GM12864 (cell line): ENCODE results near the gene LUZP2.

ENCODE experiments used
- DNase-seq: peaks from one replicate; pipeline ENCODE4 v3.0.0-alpha.2; 2011; ENCODE audit warnings: low read depth
- H3K4me3 ChIP-seq: 2 replicates; pipeline ENCODE4 v1.5.1; 2011; ENCODE audit warnings: mild to moderate bottlenecking, low read depth, low read length, control low read depth
- CTCF ChIP-seq: IDR thresholded peaks from 2 replicates; pipeline ENCODE4 v1.5.1; 2011; ENCODE audit warnings: low read depth, mild to moderate bottlenecking, moderate library complexity, low read length, control low read depth, inconsistent platforms; ENCODE audit errors: missing control alignments

The LUZP2 gene

GRCh38 chr11:24559315-24559714 lies 62.5 kb downstream of the LUZP2 start:
- H3K4me3 ChIP-seq: no peak overlapping the region
- no peak for DNase-seq
- TF ChIP-seq CTCF: no peak

DNA sequence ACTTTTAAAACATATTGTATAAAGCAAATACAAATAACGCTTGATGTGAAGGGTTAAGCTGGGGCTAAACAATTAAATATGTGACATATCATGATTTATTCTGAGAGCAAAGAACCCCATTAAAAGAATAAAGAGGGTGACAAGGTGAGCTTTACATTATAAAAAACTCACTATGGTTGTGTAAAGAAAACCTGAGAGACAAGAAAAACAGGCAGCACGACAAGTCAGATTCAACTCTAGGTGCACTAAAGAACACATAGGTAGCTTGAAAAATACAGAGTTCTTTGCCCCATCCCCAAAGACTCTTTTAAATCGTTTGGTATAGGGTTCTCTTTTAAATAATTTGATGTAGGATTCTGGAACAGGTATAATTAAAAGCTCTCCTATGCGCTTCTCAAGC lies 63.5 kb downstream of the LUZP2 start:
- TF ChIP-seq CTCF: no peak
- no peak overlapping the region for H3K4me3 ChIP-seq
- DNase-seq: no peak

DNA sequence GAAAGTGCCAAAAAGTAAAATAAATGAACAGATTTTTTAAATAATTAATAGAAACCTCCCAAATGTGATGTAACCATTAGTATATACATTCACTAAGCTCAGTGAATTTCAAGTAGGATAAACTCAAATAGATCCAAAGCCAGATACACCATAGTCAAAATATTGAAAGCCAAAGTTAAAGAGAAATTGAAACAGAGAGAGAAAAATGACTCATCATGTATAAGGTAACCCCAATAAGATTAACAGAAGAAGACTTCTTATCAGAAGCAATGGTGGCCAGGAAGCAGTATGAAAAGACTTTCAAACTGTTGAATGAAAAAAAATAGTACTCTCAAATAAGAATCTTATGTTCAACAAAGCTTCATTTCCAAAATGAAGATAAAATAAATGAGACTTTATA lies 70.5 kb downstream of the LUZP2 start:
- no peak for TF ChIP-seq CTCF
- H3K4me3 ChIP-seq: no peak overlapping the region
- DNase-seq: no peak

GRCh38 chr11:24572376-24572775 lies 75.5 kb downstream of the LUZP2 start:
- no peak for DNase-seq
- no peak for TF ChIP-seq CTCF

GRCh38 chr11:24574461-24574860 lies 77.6 kb downstream of the LUZP2 start:
- DNase-seq: no peak
- no peak overlapping the region for H3K4me3 ChIP-seq
- no peak for TF ChIP-seq CTCF

More at GRCh38 chr11:24572376-24572775, 75.5 kb downstream of the LUZP2 start:
- H3K4me3 ChIP-seq: no peak overlapping the region

- TF ChIP-seq CTCF: no peak
- no peak for DNase-seq
- H3K4me3 ChIP-seq: no peak overlapping the region
Observed at GRCh38 chr11:24575392-24575791, 78.5 kb downstream of the LUZP2 start.

- no peak overlapping the region for H3K4me3 ChIP-seq
- DNase-seq: no peak
- TF ChIP-seq CTCF: no peak
Observed at GRCh38 chr11:24585192-24585591, 88.3 kb downstream of the LUZP2 start.
